RWPE2 (cell line): ENCODE measurements around the gene NXF1.

ENCODE experiments used
- ATAC-seq: fragments of 200-7000 bp; cut with Tn5 transposase; 3 replicates; pipeline ENCODE4 v1.9.1; 2021; ENCODE audit warnings: low read depth
- DNase-seq: peaks from one replicate; pipeline ENCODE4 v3.0.0-alpha.2; 2020; ENCODE audit warnings: low spot score
- H3K27ac ChIP-seq: fragments of 450-650 bp; 2 replicates; pipeline ENCODE4 v1.5.1; 2017; ENCODE audit warnings: mild to moderate bottlenecking; ENCODE audit not compliant: poor library complexity, severe bottlenecking
- H3K27me3 ChIP-seq: fragments of 250-450 bp; sonication (Bioruptor Pico); 2 replicates; pipeline ENCODE4 v1.5.1; 2021; ENCODE audit warnings: mild to moderate bottlenecking, moderate library complexity; ENCODE audit not compliant: insufficient read depth, poor library complexity, severe bottlenecking
- H3K36me3 ChIP-seq: fragments of 250-450 bp; sonication (Bioruptor Pico); 2 replicates; pipeline ENCODE4 v1.5.1; 2020; ENCODE audit warnings: low read depth, mild to moderate bottlenecking, moderate library complexity
- H3K4me1 ChIP-seq: fragments of 250-450 bp; sonication (Bioruptor Pico); 2 replicates; pipeline ENCODE4 v1.5.1; 2021; ENCODE audit warnings: mild to moderate bottlenecking, moderate library complexity; ENCODE audit not compliant: insufficient read depth, poor library complexity, severe bottlenecking
- H3K4me3 ChIP-seq: fragments of 250-450 bp; sonication (Bioruptor Pico); 2 replicates; pipeline ENCODE4 v1.5.1; 2021; ENCODE audit warnings: mild to moderate bottlenecking, moderate library complexity; ENCODE audit not compliant: severe bottlenecking
- H3K9me3 ChIP-seq: fragments of 250-450 bp; sonication (Bioruptor Pico); 2 replicates; pipeline ENCODE4 v1.5.1; 2021; ENCODE audit warnings: mild to moderate bottlenecking, moderate library complexity; ENCODE audit not compliant: severe bottlenecking
- TF ChIP-seq, protein P1 (sequence below): fragments of 450-650 bp; IDR thresholded peaks from one replicate; pipeline ENCODE4 v1.5.1; 2017; ENCODE audit warnings: mild to moderate bottlenecking, moderate library complexity; ENCODE audit not compliant: poor library complexity, severe bottlenecking

The NXF1 gene

DNA sequence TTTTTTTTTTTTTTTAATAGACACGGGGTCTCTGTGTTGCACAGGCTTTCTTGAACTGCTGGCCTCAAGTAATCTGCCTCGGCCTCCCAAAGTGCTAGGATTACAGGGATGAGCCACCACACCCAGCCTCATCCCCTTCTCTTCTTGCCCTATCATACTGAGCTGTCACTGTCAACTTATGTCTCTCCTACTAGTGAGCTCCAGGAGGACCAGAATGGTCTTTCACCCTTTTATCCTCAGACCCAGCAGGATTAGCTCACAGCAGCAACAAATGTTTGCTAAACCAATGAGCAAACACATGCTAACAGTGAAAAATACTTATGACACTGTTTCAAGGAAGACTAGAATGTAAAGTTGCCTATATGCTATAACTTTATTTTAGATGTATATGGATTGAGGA is 6.4 kb upstream of the NXF1 start:
- no peak for DNase-seq
- TF ChIP-seq, protein P1, sequence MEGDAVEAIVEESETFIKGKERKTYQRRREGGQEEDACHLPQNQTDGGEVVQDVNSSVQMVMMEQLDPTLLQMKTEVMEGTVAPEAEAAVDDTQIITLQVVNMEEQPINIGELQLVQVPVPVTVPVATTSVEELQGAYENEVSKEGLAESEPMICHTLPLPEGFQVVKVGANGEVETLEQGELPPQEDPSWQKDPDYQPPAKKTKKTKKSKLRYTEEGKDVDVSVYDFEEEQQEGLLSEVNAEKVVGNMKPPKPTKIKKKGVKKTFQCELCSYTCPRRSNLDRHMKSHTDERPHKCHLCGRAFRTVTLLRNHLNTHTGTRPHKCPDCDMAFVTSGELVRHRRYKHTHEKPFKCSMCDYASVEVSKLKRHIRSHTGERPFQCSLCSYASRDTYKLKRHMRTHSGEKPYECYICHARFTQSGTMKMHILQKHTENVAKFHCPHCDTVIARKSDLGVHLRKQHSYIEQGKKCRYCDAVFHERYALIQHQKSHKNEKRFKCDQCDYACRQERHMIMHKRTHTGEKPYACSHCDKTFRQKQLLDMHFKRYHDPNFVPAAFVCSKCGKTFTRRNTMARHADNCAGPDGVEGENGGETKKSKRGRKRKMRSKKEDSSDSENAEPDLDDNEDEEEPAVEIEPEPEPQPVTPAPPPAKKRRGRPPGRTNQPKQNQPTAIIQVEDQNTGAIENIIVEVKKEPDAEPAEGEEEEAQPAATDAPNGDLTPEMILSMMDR: no peak
- ATAC-seq: no peak
- no peaks in the 10 kb centered on the region for H3K4me1 ChIP-seq
- no peaks in the 10 kb centered on the region for H3K27me3 ChIP-seq
- no peaks in the 10 kb centered on the region for H3K9me3 ChIP-seq
- no peak overlapping the region for H3K4me3 ChIP-seq
- H3K36me3 ChIP-seq: peaks cover 7% of the 10 kb centered on the region
- H3K27ac ChIP-seq: no peak overlapping the region

DNA sequence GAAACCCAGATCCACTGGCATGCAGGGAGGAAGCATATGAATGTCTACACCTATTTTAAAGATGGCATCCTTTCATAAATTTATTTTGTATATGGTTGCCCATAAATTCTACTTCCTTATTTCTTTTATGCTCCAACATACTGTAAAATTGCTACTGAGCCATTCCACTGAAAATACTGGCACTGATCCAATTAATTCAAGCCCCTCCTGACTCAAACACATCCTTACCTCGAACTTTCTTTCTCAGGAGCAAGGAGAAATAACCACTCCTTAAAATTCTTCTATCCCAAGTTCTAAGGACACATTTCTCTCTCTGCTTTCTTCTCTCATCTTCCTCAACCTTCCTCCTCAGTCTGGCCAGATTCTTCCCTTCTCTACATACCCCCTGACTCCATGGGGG is 5.5 kb upstream of the NXF1 start:
- no peak for DNase-seq
- H3K27ac ChIP-seq: no peak overlapping the region

DNA sequence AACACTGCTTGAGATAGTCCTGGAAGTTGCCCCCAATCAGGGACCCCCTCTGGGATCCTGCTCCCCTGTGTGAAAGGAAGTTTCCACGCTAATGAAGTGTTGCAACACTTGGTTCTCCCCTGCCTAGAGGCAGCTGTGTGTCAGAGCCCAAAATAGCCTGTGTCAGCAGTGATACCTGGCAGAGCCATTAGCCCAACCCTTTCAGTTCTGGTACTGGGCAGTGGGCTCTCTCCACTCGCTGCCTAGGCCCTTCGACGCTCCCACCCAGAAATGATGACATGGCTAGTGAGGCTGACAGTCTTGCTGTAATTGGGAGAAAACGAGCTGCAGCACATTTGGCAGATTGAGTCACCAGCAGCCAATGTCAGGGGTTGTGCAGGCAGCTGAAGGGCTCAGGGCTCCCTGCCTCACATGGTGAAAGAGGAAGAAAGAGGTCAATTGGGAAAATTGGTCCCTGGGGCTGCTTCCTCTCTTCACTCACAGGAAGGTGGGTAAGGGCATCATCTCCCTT is 1.4 kb upstream of the NXF1 start:
- ATAC-seq (peak; percentile 23; the same call in 1 of the 3 replicates), DNase-seq (no peak)
- TF ChIP-seq, protein P1: no peak
- peak overlapping the region; percentile 46 for H3K27ac ChIP-seq
- no peaks in the 10 kb centered on the region for H3K27me3 ChIP-seq
- no peaks in the 10 kb centered on the region for H3K9me3 ChIP-seq
- peaks cover 4% of the 10 kb centered on the region for H3K4me1 ChIP-seq
- peaks cover 24% of the 10 kb centered on the region for H3K36me3 ChIP-seq
- H3K4me3 ChIP-seq: no peak overlapping the region

More for the DNA sequence above, 5.5 kb upstream of the NXF1 start:
- no peaks in the 10 kb centered on the region for H3K9me3 ChIP-seq
- no peak overlapping the region for H3K4me3 ChIP-seq
- H3K4me1 ChIP-seq: no peaks in the 10 kb centered on the region
- ATAC-seq: no peak
- peaks cover 1% of the 10 kb centered on the region for H3K36me3 ChIP-seq
- TF ChIP-seq, protein P1: no peak
- H3K27me3 ChIP-seq: no peaks in the 10 kb centered on the region

DNA sequence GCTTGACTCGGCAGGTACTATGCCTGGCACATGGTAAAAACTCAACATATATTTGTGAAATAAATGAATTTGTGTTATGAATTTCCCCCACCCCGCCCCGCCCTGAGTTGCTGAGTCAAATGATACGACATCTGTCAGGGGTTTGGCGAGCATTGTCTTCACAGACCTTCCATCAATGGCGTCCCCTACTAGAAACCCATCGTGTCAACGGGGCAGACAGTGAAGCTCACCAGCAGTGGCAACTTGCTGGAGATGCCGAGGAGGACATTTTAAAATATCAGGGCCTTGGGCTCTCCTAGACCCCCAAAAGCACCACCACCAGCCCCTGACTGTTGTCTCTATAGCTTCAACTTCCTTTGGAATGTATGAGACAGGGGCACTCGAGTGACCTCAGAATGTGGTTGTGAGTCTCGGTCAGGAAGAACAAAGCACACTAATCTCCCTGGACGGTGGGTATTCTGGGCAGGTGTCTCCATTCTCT is 761 bp upstream of the NXF1 start:
- Histone ChIP-seq H3K27me3 (no peaks in the 10 kb centered on the region), H3K4me1 (peaks cover 4% of the 10 kb centered on the region), H3K9me3 (no peaks in the 10 kb centered on the region), H3K36me3 (peaks cover 31% of the 10 kb centered on the region), H3K27ac (peak overlapping the region; percentile 46), H3K4me3 (peak overlapping the region; percentile 79)
- TF ChIP-seq, protein P1: no peak
- no peak for ATAC-seq
- DNase-seq: no peak

DNA sequence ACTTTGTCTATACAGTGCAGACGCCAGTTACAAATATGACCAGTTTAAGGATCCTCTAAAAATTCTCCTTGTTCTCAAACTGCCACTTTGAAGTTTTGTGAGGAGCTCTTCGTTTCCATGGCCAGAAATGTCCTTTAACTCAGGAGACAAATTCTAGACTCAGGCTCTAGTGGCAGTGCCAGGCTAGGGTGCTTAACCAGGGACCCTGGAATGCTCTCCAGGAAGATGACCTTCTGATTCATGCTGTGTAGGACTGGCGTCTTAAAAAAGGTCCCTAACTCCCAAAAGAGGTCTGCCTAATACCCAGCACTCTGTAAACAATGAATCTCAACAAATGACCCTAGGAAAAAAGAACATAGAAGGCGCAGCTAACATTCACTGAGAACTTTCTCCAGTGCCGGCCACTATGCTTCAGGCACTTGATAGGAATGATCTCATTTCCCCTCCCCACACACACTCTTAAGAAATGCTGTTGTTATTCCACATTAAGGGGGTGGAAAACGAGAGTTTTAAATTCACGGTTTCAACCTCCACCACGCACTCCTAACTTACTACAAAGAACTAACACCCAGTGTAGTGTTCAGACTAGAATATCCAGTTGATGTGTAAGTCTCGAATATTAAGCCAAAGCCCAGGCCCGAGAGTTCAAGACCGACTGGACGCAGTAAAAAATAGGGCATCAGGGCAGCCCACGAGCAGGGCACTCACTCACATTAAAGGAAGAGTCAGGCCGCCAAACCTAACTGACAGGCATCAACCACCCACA is 747 bp downstream of the NXF1 start:
- Histone ChIP-seq H3K4me1 (peaks cover 4% of the 10 kb centered on the region), H3K27ac (peak overlapping the region; percentile 46), H3K9me3 (no peaks in the 10 kb centered on the region), H3K4me3 (peak overlapping the region; percentile 79), H3K27me3 (no peaks in the 10 kb centered on the region), H3K36me3 (peaks cover 44% of the 10 kb centered on the region)
- TF ChIP-seq, protein P1: no peak
- ATAC-seq (peak; percentile 20), DNase-seq (no peak)
